ENCODE measurements around the gene PDCD10. TPM values are rescaled to one million over a fixed set of nuclear protein-coding genes. Genes with fewer than 3 reads are reported as not detected.
A peak's percentile ranks its signal among the peaks of the same experiment; 100 is the strongest.

PDCD10 gene
- total RNA-seq, 1 donor from 2014 or later = 30.1 TPM

GRCh38 chr3:167735233-167736138, 794 bp upstream of the PDCD10 start, which contains the start of gene SERPINI1:
Gene SERPINI1, plus strand, starts transcription at chr3:167735721. Its CDS starts 53,408 bp downstream, at chr3:167789129.
- peak; percentile 90 for DNase-seq (ENCODE audit: low read depth)

GRCh38 chr3:167733961-167734497, 663 bp downstream of the PDCD10 start:
- DNase-seq (ENCODE audit: low read depth) = peak; percentile 3

GRCh38 chr3:167732313-167733065, 2.2 kb downstream of the PDCD10 start:
- DNase-seq (ENCODE audit: low read depth) = no peak

GRCh38 chr3:167731393-167731792, 3.3 kb downstream of the PDCD10 start:
- no peak for DNase-seq (ENCODE audit: low read depth)

- no peak for DNase-seq (ENCODE audit: low read depth)
Measured at GRCh38 chr3:167729591-167729990, 5.1 kb downstream of the PDCD10 start.

- DNase-seq (ENCODE audit: low read depth) = no peak
Measured at GRCh38 chr3:167728632-167729323, 5.9 kb downstream of the PDCD10 start.

GRCh38 chr3:167728176-167728575, 6.5 kb downstream of the PDCD10 start:
- peak; percentile 39 for DNase-seq (ENCODE audit: low read depth)

- DNase-seq (ENCODE audit: low read depth) = no peak
Measured at GRCh38 chr3:167723872-167724271, 10.8 kb downstream of the PDCD10 start.

GRCh38 chr3:167723025-167723512, 11.6 kb downstream of the PDCD10 start:
- DNase-seq (ENCODE audit: low read depth) = no peak

GRCh38 chr3:167718582-167718981, 16.1 kb downstream of the PDCD10 start:
- DNase-seq (ENCODE audit: low read depth) = no peak

GRCh38 chr3:167716920-167717319, 17.8 kb downstream of the PDCD10 start:
- DNase-seq (ENCODE audit: low read depth) = peak; percentile 53

- DNase-seq (ENCODE audit: low read depth) = no peak
Measured at GRCh38 chr3:167714871-167715270, 19.8 kb downstream of the PDCD10 start.

GRCh38 chr3:167712445-167712844, 22.2 kb downstream of the PDCD10 start:
- DNase-seq (ENCODE audit: low read depth) = no peak

- DNase-seq (ENCODE audit: low read depth) = no peak
Measured at GRCh38 chr3:167711439-167711838, 23.3 kb downstream of the PDCD10 start.

- DNase-seq (ENCODE audit: low read depth) = no peak
Measured at GRCh38 chr3:167710552-167710951, 24.1 kb downstream of the PDCD10 start.

GRCh38 chr3:167709690-167710089, 25.0 kb downstream of the PDCD10 start:
- DNase-seq (ENCODE audit: low read depth) = no peak

GRCh38 chr3:167705840-167706239, 28.9 kb downstream of the PDCD10 start:
- DNase-seq (ENCODE audit: low read depth) = no peak

- no peak for DNase-seq (ENCODE audit: low read depth)
Measured at GRCh38 chr3:167700926-167701325, 33.8 kb downstream of the PDCD10 start.

GRCh38 chr3:167700046-167700445, 34.6 kb downstream of the PDCD10 start:
- DNase-seq (ENCODE audit: low read depth) = no peak

GRCh38 chr3:167694121-167694520, 40.6 kb downstream of the PDCD10 start:
- DNase-seq (ENCODE audit: low read depth) = no peak

- no peak for DNase-seq (ENCODE audit: low read depth)
Measured at GRCh38 chr3:167691366-167691765, 43.3 kb downstream of the PDCD10 start.
